HG02970 (cell line): Measurements from ENCODE around the gene NKAIN2.
A peak's percentile ranks its signal among the peaks of the same experiment; 100 is the strongest.

Experiments
- ATAC-seq: cut with Tn5 transposase; IDR thresholded peaks from one replicate; pipeline ENCODE4 v1.9.1; 2021; ENCODE audit warnings: mild to moderate bottlenecking, moderate library complexity, moderate number of reproducible peaks; ENCODE audit not compliant: unreplicated experiment, low FRiP score

The NKAIN2 gene

DNA sequence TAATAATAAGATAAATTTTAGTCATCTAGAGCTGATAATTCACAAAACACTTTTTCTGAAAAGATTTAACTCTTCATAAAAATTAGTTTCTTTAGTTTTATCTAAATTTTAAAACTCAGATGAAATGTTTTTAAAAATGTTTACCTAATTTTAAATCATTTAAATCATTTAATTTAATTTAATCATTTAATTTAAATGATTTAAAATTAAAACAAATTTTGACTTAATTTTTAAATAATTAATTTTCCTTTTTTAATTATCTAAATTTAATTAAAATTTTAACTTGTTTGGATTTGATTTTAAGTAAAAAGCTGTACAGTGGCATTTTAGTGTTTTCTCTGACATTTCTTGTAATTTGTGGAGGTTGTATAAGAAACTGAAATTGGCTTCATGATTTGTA is 1026.8 kb downstream of the NKAIN2 start:
- no peak for ATAC-seq

DNA sequence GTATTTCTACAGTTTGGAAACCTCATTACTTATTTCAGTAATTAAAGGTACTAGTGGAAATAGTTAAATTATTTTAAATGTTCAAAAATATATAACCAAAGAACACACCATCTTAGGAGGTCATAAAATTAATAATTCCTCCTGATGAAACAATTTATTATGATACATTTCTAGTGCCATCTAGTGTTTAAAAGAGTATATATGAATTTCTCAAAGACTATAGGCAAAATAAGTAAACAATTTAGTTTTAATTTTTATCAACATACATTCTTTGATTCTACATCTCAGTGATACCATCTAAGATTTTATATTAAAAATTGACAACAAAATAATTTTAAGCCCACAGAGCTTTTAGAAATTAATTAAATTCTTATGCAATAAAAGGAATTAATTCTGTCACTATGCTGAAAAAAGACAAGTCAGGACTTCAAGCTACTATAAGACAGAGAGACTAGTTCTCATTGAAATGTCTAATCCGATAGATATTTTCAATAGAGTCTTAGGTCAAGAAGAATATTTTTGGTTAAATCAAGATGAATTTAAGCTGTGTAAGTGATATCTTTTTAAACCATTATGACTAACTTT is 1050.8 kb downstream of the NKAIN2 start:
- ATAC-seq: no peak

DNA sequence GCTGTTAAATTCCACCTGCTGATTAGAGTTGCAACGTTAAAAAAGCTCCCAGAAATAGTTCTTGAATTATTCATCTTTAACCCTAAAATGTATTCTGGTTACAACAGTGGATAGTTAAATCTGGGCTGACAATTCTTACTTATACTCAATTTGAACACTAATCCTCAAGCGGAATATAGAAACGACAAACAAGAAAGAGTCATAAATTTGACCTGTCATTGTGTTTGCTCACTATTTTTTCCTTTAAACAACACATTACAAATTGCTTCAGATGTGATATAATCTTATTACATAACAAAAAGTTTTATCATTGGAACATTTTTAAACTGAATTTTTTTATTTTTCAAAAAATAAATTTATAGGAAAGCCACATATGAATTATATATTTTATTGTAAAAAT is 1054.1 kb downstream of the NKAIN2 start:
- ATAC-seq: no peak

DNA sequence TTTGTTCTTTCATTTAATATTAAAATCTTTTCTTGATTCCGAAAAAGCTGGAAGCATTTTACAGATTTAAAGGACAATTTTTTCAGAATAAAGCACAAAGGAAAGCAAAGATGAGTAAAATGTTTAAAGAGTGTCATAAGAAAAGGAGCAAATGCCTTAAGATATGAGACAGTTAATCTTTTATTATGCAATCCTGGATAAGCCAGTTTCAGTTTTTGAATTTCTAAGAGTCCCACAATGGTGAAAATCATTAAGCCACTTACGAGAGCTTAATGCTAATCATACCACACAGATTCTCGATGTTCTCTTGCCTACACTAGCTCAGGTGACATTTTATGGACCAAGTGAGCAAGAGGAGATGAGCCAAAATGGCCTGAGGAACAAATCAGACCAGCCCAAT is 1054.9 kb downstream of the NKAIN2 start:
- ATAC-seq: no peak

DNA sequence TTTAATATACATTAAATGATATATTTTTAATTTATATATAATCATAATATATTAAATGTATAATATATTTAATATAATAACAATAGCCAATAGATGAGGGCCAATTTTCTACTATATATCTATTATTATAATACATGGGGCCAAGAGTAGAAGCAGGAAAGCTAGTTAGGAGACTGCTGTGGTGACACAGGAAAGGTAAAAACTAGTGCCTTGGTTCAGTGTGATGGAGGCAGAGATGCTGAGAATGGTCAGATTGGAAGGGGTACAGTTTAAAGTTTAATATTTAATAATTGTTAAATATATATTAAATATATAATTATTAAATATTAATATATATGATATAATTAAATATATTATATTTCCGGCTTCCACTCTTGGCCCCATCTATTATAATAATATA is 1055.7 kb downstream of the NKAIN2 start:
- no peak for ATAC-seq

DNA sequence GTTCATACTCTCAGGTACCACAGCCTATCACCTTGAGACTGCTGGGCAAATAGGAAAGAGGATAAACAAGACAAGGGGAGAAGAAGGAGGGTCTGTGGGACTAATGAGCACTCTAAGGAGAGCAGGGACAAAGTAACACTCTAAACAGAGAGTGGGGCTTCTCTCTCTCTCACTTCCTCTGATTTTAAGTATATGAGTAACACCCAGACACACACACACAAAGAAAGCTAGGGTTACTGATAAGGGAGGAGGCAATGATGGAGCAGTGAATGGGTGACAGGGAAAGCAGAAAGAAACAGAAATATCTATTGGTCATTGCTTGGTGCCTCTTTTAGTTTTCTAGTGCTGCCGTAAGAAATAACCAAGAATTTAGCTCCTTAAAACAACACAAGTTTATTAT is 1062.4 kb downstream of the NKAIN2 start:
- no peak for ATAC-seq

DNA sequence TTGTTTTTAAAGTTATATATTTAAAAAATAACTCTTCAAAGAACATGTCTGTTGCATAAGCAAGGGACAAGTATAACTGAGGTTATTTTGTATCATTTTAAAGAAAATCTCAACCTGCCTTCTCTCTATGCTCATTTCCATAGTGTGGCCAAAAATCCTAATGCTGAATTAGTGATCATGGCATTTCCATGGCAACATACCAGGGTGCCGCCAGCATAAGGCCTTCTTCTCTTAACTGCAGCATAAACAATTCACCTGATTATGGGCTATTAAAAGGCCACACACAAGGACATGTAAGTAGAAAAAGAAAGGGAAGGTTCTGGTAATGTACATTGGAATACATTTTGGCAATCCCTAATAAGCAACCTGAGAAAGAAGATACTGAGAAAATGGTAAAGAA is 1063.5 kb downstream of the NKAIN2 start:
- no peak for ATAC-seq

DNA sequence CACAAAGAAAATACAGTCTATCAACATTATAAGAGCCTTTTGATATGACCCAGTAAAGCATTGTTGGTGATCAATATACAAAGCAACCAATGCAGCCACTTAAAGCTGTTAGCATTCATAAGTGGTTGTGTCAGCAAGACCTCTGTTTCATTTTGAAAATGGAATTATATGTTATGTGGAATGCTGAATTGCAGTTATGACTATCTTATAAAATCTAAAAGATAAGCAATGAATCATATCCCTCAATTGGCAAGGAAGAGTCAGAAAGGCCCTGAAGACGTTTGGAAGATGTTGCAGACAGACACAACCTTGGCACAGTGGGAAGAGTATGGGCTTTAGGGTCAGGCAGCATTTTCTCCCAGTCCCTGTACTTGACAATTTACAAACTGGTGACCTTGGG is 1064.8 kb downstream of the NKAIN2 start:
- ATAC-seq: no peak

DNA sequence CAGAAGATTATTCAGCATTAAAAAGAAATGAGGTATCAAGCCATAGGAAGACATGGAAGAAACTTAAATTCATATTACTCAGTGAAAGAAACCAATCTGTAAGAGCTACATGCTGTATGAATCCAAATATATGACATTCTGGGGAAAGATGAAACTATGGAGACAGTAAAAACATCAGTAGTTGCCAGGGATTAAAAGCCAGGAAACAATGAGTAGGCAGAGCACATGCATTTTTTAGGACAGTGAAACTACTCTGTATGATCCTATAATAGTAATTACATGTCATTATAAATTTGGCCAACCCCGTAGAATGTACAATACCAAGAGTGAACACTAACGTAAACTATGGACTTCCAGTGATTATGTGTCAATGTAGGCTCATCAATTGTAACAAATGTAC is 1065.8 kb downstream of the NKAIN2 start:
- ATAC-seq: no peak

DNA sequence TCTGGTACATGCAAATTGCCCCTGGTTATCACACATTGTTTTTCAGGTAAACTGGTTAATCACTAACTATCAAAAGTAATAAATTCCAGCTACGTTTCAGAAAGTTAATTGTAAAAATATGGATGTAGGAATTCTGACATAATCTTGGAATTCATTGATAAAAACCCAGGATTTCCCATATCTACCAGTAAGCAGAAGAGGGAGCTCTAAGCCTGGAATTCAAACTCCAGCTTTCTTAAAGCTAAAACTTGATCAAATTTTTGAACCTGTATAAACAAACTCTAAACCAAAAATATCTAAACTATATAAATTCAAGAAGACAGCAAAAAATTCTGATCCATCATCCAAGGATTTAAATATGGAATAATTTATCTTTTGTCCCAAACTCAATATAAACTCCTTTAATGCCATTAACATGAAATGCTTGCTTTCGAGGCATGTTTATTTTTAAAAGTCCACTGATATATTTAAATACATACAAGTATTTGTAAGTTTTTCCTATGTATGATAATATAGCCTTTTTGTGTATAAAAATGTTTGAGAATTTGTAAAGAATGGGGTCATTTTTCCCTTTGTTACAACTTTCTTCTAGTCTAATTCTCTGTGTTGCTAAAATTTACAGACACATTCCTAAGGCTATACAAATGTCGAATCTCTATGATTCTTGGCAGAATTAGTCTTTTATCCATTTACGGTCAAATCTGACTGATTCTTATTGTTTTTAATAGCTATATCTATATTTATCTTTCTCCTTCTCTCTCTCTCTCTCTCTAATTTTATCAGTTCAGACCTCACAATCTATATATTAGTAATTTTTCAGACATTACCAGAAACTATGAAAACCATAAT is 1067.2 kb downstream of the NKAIN2 start:
- no peak for ATAC-seq

DNA sequence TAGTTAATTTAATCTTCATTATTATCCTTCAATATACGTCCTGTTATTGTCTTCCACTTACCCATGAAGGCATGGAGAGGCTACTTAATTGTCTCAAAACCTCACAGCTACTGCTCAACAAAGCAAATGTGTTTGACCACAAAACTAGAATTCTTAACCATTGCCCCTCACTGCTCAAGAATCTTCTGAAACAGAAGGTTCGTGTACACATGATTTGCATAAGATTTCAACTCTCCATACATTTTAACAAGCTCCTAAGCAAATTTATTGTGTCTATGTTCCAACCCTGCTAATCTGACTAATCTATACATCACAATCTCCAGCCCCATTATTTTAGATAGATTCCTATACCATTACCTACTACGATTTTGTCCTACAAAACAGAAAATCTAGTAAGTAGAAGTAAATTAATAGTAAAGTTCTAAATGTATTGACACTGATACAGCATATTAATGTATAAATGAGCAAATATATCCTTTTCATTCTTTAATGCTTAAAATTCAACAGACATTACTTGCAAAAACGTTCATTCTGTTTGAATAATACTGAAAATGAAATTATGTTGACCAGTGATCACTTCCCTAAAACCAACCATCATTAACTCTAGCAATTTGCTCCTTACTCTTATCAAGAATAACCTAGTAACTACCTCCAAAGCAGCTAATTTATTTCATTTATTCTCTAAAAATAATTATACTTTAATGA is 1068.8 kb downstream of the NKAIN2 start:
- peak; percentile 79 for ATAC-seq

DNA sequence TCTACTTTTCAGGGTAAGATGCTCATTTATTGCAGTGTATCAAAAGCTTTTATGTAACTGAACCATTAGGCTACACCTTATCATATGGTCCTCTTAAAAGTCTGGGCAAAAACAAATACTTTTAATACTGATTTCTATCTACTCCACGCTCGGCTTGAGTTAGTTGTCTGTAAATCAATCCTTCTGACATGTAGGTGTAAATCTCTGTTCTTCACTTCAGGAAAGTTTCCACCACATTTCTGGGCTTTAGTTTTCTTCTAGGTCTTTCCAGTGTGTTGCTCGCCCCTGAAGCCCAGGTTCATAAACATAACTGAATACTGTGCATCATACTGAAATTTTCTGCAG is 1069.4 kb downstream of the NKAIN2 start:
- no peak for ATAC-seq
